Activated CD8-positive, alpha-beta memory T cell treated with anti-CD3 and anti-CD28 coated beads for 4 hours (primary cell): Measurements from ENCODE around the gene SLC22A1.

Source experiments
- DNase-seq, 2 donors: peaks; one replicate each; pipeline ENCODE4 v3.0.0-alpha.2; 2020; ENCODE audit warnings: low read depth in 2 of 2

Gene SLC22A1

GRCh38 chr6:160173806-160174527, 52.4 kb downstream of the SLC22A1 start:
- no peak for DNase-seq

DNA sequence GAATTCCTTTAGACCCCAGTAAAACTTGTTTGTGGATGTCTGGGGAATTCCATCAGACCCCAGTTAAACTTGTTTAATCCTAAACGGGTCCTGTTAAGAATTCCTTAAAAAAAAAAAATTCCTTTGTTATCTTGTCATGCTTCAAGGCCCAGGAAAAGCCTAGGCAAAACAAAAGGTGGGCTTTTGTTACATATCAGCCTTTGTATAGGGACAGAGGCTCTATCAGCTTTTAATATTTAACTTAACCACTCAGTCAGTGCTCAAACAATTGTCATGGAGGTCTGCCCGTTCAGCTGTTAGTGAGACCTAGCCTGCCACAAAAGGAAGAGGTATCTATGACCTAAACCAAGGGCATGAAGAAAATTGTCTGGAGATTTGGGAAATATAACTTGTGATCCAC, 53.1 kb downstream of the SLC22A1 start:
- no peak for DNase-seq

DNA sequence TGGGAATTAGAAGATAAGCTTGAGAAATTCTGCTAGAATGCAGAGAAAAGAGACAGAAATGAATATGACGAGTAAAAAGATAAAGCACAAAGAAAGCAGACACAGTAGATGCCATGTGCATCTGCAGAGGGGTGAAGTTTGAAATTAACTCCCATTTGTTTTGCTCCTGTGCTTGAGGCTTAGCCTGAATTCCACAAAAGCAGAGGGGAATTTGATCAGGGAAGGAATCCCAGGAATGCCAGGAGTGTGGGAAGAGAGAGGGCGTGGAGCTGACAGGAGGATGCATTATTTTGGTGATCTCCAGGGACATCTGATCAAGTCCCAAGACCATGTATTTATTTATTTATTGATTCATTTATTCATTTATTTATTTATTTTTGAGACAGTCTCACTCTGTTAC, 55.6 kb downstream of the SLC22A1 start:
- DNase-seq, result no peak

- DNase-seq, result no peak
These were observed 56.7 kb downstream of the SLC22A1 start for GRCh38 chr6:160178271-160178670.

- DNase-seq, result no peak
These were observed 59.1 kb downstream of the SLC22A1 start for GRCh38 chr6:160180706-160181105.

GRCh38 chr6:160188773-160189172, 67.2 kb downstream of the SLC22A1 start:
- no peak for DNase-seq

DNA sequence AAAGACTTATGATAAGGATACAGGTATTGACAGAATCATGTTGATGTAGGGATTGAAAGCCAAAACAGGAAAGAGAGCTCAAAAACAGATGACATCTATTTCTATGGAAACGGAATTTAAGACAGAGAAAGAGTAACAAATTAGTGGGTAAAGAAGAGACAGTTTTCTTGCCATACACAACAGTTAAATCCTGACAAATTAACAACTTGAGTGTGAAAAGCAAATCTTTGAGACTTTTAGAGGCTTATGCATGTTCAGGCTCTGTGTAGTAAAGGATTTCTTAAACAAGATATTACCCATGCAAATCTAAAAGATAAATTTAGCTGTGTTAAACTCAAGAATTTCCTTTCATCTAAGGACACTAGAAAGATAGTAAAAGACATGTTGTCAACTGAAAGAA, 68.5 kb downstream of the SLC22A1 start:
- DNase-seq, result no peak

DNA sequence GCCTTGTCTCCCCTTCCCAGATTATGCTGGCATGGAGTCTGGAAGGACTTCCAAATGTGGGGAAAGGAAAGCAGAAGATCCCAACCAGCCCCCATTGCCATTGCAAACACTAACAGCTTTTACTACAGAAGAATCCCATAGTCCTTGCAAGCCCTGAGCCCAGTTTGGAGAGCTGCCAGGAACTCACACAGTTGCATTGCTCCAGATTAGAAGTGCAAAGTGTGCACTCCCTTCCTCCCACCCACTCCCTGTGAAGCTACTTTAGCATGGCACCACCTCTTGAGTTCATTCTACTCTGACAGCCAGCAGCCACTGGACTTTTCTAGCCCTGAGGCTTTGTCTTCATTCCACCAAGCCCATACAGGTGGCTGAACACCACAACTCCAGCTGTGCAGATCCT, 69.4 kb downstream of the SLC22A1 start:
- DNase-seq, result no peak

DNA sequence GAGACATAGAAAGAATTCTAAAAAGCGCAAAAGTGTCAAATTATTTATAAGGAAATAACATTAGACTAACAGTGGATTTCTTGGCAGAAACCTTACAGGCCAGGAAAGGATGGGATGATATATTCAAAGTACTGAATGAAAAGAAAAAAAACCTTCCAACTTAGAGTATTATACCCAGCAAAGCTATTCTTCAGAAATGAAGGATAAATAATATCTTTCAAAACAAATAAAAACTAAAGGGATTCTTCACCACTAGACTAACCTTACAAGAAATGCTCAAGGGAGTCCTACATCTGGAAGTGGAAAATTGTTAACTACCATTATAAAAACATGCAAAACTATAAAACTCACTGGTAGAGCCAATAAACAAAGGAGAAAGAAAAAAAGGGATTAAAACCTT, 71.2 kb downstream of the SLC22A1 start:
- no peak for DNase-seq

DNA sequence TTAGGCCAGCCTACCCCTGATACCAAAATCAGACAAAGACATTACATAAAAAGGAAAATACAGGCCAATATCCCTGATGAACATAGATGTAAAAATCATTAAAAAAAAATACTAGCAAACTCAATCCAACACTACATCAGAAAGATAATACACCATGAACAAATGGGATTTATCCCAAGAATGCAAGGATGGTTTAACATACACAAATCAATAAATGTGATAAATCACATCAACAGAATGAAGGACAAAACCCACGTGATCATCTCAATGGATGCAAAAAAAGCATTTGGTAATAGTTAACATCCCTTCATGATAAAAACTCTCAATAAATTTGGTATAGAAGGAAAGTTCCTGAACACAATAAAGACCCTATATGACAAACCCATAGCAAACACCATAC, 73.2 kb downstream of the SLC22A1 start:
- no peak for DNase-seq

DNA sequence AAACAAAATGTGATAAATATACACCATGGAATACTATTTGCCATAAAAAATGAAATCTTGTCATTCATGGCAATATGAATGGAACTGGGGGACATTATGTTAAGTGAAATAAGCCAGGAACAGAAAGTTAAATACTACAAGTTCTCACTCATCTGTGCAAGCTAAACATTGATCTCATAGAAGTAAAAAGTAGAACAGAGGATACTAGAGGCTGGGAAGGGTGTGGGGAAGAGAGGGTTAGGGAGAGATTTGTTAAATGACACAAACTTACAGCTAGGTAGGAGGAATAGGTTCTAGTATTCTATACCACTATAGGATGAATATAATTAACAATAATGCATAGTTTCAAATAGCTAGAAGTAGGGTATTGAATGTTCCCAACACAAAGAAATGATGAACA, 76.0 kb downstream of the SLC22A1 start:
- no peak for DNase-seq

DNA sequence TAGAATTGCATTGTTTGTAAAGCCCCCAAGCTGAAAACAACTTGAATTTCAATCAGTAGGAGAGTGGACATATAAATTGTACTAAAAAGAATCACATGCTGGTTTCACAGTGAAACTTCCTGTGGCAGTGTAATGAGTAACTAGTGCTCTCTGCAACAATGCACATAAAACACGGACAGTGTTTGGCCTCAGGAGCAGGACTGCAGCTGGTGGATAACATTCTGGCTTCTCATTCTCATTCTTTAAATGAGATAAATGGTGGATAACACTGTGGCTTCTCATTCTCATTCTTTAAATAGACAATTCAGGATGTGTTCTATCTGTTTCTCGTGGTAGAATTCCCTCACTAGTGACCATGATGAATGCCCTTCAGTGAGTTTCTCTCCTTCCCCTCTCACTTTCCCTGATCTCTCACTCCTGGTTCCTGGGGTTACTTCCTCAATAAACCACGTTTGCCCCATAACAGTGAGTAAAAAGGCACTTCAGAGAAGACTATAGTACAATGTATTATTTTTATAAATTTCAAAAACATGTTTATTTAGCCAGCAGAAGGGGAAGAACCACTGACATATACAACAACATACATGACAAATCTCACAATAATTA, 77.1 kb downstream of the SLC22A1 start:
- DNase-seq, result no peak

- DNase-seq, result no peak
These were observed 79.4 kb downstream of the SLC22A1 start for GRCh38 chr6:160201061-160201460.

- no peak for DNase-seq
These were observed 80.8 kb downstream of the SLC22A1 start for GRCh38 chr6:160202411-160202810.

- no peak for DNase-seq
These were observed 81.5 kb downstream of the SLC22A1 start for GRCh38 chr6:160203076-160203475.

- DNase-seq, result no peak
These were observed 81.9 kb downstream of the SLC22A1 start for GRCh38 chr6:160203522-160203921.

- DNase-seq, result no peak
These were observed 82.3 kb downstream of the SLC22A1 start for GRCh38 chr6:160203953-160204352.

GRCh38 chr6:160204710-160205109, 83.1 kb downstream of the SLC22A1 start:
- DNase-seq, result no peak

- no peak for DNase-seq
These were observed 86.0 kb downstream of the SLC22A1 start for GRCh38 chr6:160207618-160208017.
